MM.1S (cell line): ENCODE results near the gene COL18A1.

Experiments used
- EZH2 ChIP-seq: fragments of 300-600 bp; sonication (generic); optimal IDR thresholded peaks from 2 replicates; pipeline ENCODE3; 2017; ENCODE audit warnings: low read depth, mild to moderate bottlenecking, antibody characterized with exemption, low read length, mixed read lengths
- EZH2phosphoT487 ChIP-seq: fragments of 300-600 bp; sonication (generic); IDR thresholded peaks from 2 replicates; pipeline ENCODE4 v1.6.1; 2018; ENCODE audit warnings: antibody characterized with exemption, low read length
- TF ChIP-seq, protein P1 (sequence below): fragments of 300-600 bp; sonication (generic); IDR thresholded peaks from 2 replicates; pipeline ENCODE4 v1.5.1; 2016; ENCODE audit warnings: antibody characterized with exemption, low read length, mixed read lengths

DNA sequence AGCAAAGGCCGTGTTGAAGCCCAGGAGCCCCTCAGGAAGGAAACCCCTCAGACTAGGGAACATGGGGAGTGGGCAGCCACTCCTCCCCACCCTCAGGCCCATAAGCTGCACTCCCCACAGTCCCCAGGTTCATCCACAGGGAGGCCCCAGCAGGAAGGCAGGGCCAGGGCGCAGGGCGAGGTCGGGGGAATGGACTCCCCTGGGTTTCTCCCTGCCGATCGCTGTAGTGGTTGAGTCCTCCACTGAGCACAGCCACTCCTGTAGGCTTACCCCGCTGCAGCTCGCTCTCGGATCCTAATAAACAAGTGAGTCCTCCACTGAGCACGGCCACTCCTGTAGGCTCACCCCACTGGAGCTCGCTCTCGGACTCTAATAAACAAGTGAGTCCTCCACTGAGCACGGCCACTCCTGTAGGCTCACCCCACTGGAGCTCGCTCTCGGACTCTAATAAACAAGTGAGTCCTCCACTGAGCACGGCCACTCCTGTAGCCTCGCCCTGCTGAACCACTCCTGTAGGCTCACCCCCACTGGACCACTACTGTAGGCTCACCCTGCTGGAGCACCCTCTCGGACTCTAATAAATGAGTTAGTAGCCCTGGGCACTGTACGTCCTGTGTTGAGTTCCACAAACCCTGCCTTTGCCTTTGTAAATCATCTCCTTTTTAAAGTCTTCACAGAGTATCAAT, 16.2 kb upstream of the COL18A1 start:
- TF ChIP-seq, protein P1, sequence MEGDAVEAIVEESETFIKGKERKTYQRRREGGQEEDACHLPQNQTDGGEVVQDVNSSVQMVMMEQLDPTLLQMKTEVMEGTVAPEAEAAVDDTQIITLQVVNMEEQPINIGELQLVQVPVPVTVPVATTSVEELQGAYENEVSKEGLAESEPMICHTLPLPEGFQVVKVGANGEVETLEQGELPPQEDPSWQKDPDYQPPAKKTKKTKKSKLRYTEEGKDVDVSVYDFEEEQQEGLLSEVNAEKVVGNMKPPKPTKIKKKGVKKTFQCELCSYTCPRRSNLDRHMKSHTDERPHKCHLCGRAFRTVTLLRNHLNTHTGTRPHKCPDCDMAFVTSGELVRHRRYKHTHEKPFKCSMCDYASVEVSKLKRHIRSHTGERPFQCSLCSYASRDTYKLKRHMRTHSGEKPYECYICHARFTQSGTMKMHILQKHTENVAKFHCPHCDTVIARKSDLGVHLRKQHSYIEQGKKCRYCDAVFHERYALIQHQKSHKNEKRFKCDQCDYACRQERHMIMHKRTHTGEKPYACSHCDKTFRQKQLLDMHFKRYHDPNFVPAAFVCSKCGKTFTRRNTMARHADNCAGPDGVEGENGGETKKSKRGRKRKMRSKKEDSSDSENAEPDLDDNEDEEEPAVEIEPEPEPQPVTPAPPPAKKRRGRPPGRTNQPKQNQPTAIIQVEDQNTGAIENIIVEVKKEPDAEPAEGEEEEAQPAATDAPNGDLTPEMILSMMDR, result no peak
- no peak for TF ChIP-seq EZH2phosphoT487
- no peak for TF ChIP-seq EZH2
